Type B pancreatic cell (in vitro differentiated cells): ENCODE measurements around the gene TUSC2. TPM values are rescaled to one million over a fixed set of nuclear protein-coding genes. Genes with fewer than 3 reads are reported as not detected.

Experiments
- DNase-seq: peaks from one replicate; pipeline ENCODE4 v3.0.0; 2021; ENCODE audit warnings: mixed read lengths; ENCODE audit not compliant: unreplicated experiment; ENCODE audit errors: extremely low spot score
- H3K27ac Mint-ChIP-seq: 2 replicates; pipeline ENCODE4 v1.8.0; 2021; ENCODE audit warnings: mild to moderate bottlenecking, mixed read lengths
- H3K27me3 Mint-ChIP-seq: 2 replicates; pipeline ENCODE4 v1.8.0; 2021; ENCODE audit warnings: mixed read lengths
- H3K36me3 Mint-ChIP-seq: 2 replicates; pipeline ENCODE4 v1.8.0; 2021; ENCODE audit warnings: mixed read lengths
- H3K4me1 Mint-ChIP-seq: one replicate; pipeline ENCODE4 v1.8.0; 2021; ENCODE audit warnings: mixed read lengths; ENCODE audit not compliant: unreplicated experiment
- H3K4me3 Mint-ChIP-seq: 2 replicates; pipeline ENCODE4 v1.8.0; 2021; ENCODE audit warnings: mild to moderate bottlenecking, mixed read lengths
- H3K9me3 Mint-ChIP-seq: 2 replicates; pipeline ENCODE4 v1.8.0; 2021; ENCODE audit warnings: mixed read lengths
- long read RNA-seq: library from polyadenylated mRNA; unstranded; transcript quantifications from one replicate; pipeline ENCODE4 v2.0.0, GENCODE V29; 2020
- total RNA-seq: library from RNA; stranded (reverse); gene quantifications from 2 replicates; pipeline ENCODE4 v1.2.1, GENCODE V29; 2021; ENCODE audit warnings: low replicate concordance
- TF ChIP-seq, protein P1 (sequence below): fragments of 200-600 bp; sonication (generic); conservative IDR thresholded peaks from 2 replicates; pipeline ENCODE4 v1.5.0; 2021; ENCODE audit warnings: antibody characterized with exemption, mild to moderate bottlenecking

TUSC2 gene, protein sequence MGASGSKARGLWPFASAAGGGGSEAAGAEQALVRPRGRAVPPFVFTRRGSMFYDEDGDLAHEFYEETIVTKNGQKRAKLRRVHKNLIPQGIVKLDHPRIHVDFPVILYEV
- total RNA-seq: 24.9 and 39.0 TPM in 2 replicates
- long read RNA-seq, partial matches to known transcripts: 0 of 3 reads
- long read RNA-seq, other reads (novel, unspliced or antisense): 0 of 3 reads

DNA sequence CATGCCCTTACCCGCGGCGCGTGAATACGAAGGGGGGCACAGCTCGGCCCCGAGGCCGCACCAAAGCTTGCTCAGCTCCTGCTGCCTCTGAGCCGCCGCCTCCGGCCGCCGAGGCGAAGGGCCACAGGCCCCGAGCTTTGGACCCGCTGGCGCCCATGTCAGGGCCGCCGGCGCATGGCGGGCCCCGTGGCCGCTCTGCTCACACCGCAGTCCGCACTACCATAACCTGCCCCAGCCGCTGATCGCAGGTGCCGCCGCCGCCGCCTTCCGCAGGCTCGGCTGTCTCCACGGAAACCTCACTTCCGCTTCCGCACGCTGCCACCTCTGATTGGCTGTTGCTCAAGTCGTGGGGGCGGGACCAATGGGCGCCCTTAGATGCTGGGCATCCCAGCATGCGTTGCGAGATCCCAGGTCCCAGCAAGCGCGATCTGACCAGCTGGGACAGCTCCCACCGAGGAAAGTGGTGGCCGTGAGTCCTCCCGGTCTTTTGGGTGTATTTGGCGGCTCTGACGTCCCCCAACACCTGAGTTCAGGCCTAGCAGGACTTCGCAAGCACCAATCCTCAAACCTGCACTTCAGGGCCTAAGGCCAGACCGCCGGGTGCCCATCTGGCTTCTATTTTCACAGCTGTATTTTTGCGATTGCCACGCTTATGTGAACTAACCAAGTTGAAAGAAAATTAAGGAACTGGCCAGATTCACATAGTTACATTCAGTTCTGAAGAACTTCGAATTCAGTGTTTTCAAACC lies at the start of gene TUSC2:
Gene TUSC2 (minus strand): TSS at position 281 of the 749 bp plus-strand sequence. CDS start 124 bp downstream, at position 157.
- Mint-ChIP-seq H3K4me1 (peaks cover 16% of the 10 kb centered on the region), H3K36me3 (peaks cover 4% of the 10 kb centered on the region), H3K27ac (peak within 1 kb of the TSS; percentile 86), H3K9me3 (no peaks in the 10 kb centered on the region), H3K27me3 (no peaks in the 10 kb centered on the region), H3K4me3 (peak within 1 kb of the TSS; percentile 95)
- TF ChIP-seq, protein P1, sequence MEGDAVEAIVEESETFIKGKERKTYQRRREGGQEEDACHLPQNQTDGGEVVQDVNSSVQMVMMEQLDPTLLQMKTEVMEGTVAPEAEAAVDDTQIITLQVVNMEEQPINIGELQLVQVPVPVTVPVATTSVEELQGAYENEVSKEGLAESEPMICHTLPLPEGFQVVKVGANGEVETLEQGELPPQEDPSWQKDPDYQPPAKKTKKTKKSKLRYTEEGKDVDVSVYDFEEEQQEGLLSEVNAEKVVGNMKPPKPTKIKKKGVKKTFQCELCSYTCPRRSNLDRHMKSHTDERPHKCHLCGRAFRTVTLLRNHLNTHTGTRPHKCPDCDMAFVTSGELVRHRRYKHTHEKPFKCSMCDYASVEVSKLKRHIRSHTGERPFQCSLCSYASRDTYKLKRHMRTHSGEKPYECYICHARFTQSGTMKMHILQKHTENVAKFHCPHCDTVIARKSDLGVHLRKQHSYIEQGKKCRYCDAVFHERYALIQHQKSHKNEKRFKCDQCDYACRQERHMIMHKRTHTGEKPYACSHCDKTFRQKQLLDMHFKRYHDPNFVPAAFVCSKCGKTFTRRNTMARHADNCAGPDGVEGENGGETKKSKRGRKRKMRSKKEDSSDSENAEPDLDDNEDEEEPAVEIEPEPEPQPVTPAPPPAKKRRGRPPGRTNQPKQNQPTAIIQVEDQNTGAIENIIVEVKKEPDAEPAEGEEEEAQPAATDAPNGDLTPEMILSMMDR: no peak
- peak; percentile 95 for DNase-seq

DNA sequence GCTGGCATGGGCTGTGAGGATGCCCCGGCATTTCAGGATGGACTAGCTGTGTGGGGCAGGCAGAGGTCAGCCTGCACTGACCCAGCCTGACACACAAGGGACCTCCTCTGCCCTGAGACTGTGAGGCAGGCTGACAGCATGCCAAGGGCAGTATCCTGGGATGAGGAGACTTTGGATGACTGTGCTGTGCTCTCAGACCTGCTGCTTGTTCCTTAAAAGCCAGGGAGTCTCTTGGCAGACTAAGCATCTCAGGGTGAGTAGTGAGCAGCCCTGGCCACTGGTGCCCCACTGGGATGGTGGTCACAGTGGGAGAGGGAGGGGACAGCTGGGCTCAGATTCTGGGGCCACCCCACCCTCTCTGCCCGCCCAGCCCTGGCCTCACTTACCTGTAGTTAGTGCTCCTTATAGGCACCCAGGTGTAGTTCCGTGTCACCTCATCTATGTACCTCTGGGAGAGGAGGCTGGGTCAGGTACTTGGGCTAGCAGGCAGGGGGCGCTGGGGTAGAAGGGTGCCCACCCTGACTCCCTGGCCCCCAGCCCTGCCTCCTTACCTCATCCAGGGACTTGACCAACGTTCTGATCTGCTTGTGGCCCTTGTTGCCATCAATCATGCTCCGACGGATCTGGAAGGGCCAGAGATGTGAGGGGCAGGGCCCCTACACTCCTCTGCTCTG lies 47.4 kb upstream of the TUSC2 start:
- peaks cover 27% of the 10 kb centered on the region for H3K4me1 Mint-ChIP-seq
- H3K36me3 Mint-ChIP-seq: no peaks in the 10 kb centered on the region
- no peaks in the 10 kb centered on the region for H3K9me3 Mint-ChIP-seq
- TF ChIP-seq, protein P1: no peak
- H3K27ac Mint-ChIP-seq: no peak overlapping the region
- no peak overlapping the region for H3K4me3 Mint-ChIP-seq
- no peaks in the 10 kb centered on the region for H3K27me3 Mint-ChIP-seq
- no peak for DNase-seq

DNA sequence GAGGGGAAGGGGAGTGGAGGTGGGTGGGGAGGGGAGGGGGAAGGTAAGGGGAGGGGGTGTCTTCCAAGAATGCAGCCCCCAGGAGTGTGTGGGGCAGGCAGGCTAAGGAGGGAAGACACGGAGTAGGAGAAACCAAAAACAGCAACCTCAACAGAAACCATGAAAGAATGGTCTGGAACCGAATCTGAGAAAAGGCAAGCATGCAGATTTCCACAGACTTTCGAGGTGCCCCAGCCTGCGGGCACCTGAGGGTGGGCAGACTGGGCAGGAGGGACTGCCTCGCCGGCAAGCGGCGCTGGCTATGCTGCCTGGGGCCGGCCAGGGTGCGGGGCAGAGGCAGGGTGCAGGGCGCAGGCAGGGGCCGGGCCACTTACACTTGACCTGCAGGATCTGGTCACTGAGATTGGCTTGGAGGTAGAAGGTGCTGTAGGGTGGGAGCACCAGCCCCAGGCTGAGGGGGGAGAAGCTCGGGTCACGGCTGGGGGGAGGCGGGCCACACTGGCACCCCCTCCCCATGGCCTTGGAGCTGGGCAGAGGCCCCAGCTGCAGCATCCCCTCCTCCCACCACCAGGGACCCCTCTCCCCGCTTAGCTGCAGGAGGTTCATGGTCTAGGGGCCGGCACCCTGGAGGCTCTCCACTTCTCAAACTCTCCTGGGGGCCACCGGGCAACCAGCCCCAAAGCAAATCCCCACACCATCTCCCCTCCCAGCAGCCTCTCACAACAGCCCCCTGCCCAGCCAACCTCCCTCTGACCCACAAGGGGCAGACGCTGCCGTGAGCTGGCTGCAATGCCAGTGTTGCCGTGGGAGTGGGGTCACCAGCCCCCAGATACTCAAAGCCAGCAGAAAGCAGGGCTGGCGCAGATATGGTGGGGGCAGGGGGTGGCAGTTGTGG lies 46.6 kb upstream of the TUSC2 start:
- DNase-seq: no peak
- Mint-ChIP-seq H3K27ac (no peak overlapping the region), H3K9me3 (no peaks in the 10 kb centered on the region), H3K4me3 (no peak overlapping the region), H3K4me1 (peaks cover 20% of the 10 kb centered on the region), H3K36me3 (no peaks in the 10 kb centered on the region), H3K27me3 (no peaks in the 10 kb centered on the region)
- TF ChIP-seq, protein P1: no peak

DNA sequence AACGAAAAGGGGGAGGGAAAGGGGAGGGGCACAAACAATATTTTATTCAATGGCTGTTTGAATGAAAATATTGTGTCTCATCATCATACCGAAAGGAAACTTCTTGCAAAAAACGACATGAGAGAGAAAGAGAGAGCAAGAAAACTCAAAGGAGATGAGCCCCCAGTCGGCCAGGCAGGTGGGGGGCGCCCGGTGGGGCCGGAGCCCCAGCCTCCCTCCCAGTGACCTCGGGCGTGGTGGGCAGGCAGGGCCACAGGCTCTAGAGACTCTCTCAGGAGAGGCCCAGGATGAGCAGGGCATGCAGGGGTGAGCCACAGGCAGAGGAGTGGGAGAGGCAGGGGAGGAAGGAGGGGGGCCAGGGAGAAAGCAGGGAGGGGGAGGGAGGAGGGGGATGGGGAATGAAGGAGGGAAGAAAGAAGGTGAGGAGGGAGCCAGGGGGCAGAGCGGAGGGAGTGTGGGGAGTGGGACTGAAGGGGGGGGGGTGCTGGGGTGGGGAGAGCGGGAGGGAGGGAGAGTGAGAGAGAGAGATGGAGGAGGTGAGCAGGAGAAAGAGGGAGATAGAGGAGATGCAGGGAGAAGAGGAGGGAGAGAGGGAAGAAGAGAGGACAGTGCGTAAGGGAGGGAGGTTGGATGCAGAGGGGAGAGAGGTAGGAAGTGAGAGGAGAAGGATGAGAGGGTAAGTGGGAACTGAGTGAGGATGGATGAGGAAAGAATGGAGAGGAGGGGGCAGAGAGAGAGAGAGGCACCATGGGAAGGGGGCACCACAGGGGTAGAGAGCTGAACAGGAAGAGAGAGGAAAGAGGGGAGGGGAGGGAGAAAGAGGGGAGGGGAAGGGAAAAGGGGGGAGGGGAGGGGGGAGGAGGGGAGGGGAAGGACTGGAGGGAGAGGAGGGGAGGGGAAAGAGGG lies 45.4 kb upstream of the TUSC2 start:
- H3K9me3 Mint-ChIP-seq: no peaks in the 10 kb centered on the region

More for the DNA sequence above, 45.4 kb upstream of the TUSC2 start:
- TF ChIP-seq, protein P1: no peak
- Mint-ChIP-seq H3K36me3 (no peaks in the 10 kb centered on the region), H3K4me1 (peaks cover 15% of the 10 kb centered on the region), H3K4me3 (no peak overlapping the region), H3K27me3 (no peaks in the 10 kb centered on the region), H3K27ac (no peak overlapping the region)
- no peak for DNase-seq
